ENCODE data around the gene MEI1.
A peak's percentile ranks its signal among the peaks of the same experiment; 100 is the strongest.

Gene MEI1

GRCh38 chr22:41746567-41747400 is 47.5 kb downstream of the MEI1 start:
- peak; percentile 85 for DNase-seq

- DNase-seq = no peak
Measured at GRCh38 chr22:41752011-41752970, 53.0 kb downstream of the MEI1 start.

GRCh38 chr22:41753984-41754383 is 54.7 kb downstream of the MEI1 start:
- DNase-seq = no peak

GRCh38 chr22:41757502-41757901 is 58.2 kb downstream of the MEI1 start:
- DNase-seq = no peak

- peak; percentile 32 for DNase-seq
Measured at GRCh38 chr22:41758231-41758630, 58.9 kb downstream of the MEI1 start.

GRCh38 chr22:41762980-41763779 is 63.9 kb downstream of the MEI1 start:
- peak; percentile 48 for DNase-seq

- DNase-seq = no peak
Measured at GRCh38 chr22:41766476-41766875, 67.2 kb downstream of the MEI1 start.

- DNase-seq = no peak
Measured at GRCh38 chr22:41768430-41768829, 69.1 kb downstream of the MEI1 start.

GRCh38 chr22:41770715-41771468 is 71.6 kb downstream of the MEI1 start:
- DNase-seq = no peak

- no peak for DNase-seq
Measured at GRCh38 chr22:41772198-41772597, 72.9 kb downstream of the MEI1 start.

GRCh38 chr22:41772645-41773044 is 73.3 kb downstream of the MEI1 start:
- no peak for DNase-seq

GRCh38 chr22:41775338-41775737 is 76.0 kb downstream of the MEI1 start:
- DNase-seq = no peak

- DNase-seq = no peak
Measured at GRCh38 chr22:41775976-41776375, 76.7 kb downstream of the MEI1 start.

- DNase-seq = no peak
Measured at GRCh38 chr22:41776381-41776780, 77.1 kb downstream of the MEI1 start.

GRCh38 chr22:41777749-41778425 is 78.6 kb downstream of the MEI1 start:
- DNase-seq = no peak

GRCh38 chr22:41779929-41780505 is 80.7 kb downstream of the MEI1 start:
- no peak for DNase-seq

- DNase-seq = peak; percentile 87
Measured at GRCh38 chr22:41780746-41781505, 81.6 kb downstream of the MEI1 start.

GRCh38 chr22:41781507-41781906 is 82.2 kb downstream of the MEI1 start:
- DNase-seq = no peak

- DNase-seq = no peak
Measured at GRCh38 chr22:41782316-41782715, 83.0 kb downstream of the MEI1 start.

GRCh38 chr22:41782751-41783150 is 83.4 kb downstream of the MEI1 start:
- DNase-seq = no peak
